ENCODE results near the gene TBX3. TPM values are rescaled to one million over a fixed set of nuclear protein-coding genes. Genes with fewer than 3 reads are reported as not detected.

Gene TBX3
- polyA plus RNA-seq, 1 donor from 2014 or later: not detected

- Histone ChIP-seq H3K79me2 (replicated peaks; ENCODE audit: insufficient read depth, low read length) (no peaks in the 10 kb centered on the region), H2AFZ (ENCODE audit: low read depth, low read length) (no peak overlapping the region), H3K9ac (ENCODE audit: low read length) (no peak overlapping the region), H3K36me3 (ENCODE audit: insufficient read depth, low read length) (no peaks in the 10 kb centered on the region), H3F3A (ENCODE audit: insufficient read depth, low read length, poor library complexity, severe bottlenecking) (no peaks in the 10 kb centered on the region), H3K4me2 (ENCODE audit: low read length) (no peak overlapping the region), H4K20me1 (ENCODE audit: insufficient read depth) (no peaks in the 10 kb centered on the region), H3K9me3 (ENCODE audit: low read length) (no peaks in the 10 kb centered on the region), H3K27ac (ENCODE audit: low read length) (no peak overlapping the region), H3K9me2 (ENCODE audit: insufficient read depth, low read length) (no peaks in the 10 kb centered on the region), H3K27me3 (ENCODE audit: insufficient read depth, low read depth, low read length) (peaks cover 100% of the 10 kb centered on the region), H3K4me3 (ENCODE audit: low read length) (no peak overlapping the region)
- TF ChIP-seq SMC3 (conservative IDR thresholded peaks at IDR 0.05; ENCODE audit: poor library complexity) (no peak), CTCF (IDR thresholded peaks at IDR 0.05; ENCODE audit: poor library complexity, severe bottlenecking) (no peak), MXI1 (conservative IDR thresholded peaks at IDR 0.05; ENCODE audit: poor library complexity, severe bottlenecking) (no peak), RAD21 (conservative IDR thresholded peaks at IDR 0.05) (no peak), TAF1 (IDR thresholded peaks at IDR 0.05; ENCODE audit: low read depth) (no peak), POLR2AphosphoS5 (IDR thresholded peaks at IDR 0.05) (peak; percentile 56), EP300 (conservative IDR thresholded peaks at IDR 0.05; ENCODE audit: poor library complexity, severe bottlenecking) (no peak), REST (IDR thresholded peaks at IDR 0.05; ENCODE audit: borderline replicate concordance) (no peak)
These were observed 12.7 kb upstream of the TBX3 start for GRCh38 chr12:114696443-114697242.

- no peak overlapping the region for H3K27ac ChIP-seq (ENCODE audit: low read length)
- H3K27me3 ChIP-seq (ENCODE audit: insufficient read depth, low read depth, low read length): peaks cover 100% of the 10 kb centered on the region
- H3K9ac ChIP-seq (ENCODE audit: low read length): no peak overlapping the region
- no peak overlapping the region for H3K4me3 ChIP-seq (ENCODE audit: low read length)
- H3K9me2 ChIP-seq (ENCODE audit: insufficient read depth, low read length): no peaks in the 10 kb centered on the region
- H4K20me1 ChIP-seq (ENCODE audit: insufficient read depth): no peaks in the 10 kb centered on the region
- no peaks in the 10 kb centered on the region for H3K36me3 ChIP-seq (ENCODE audit: insufficient read depth, low read length)
- no peak overlapping the region for H2AFZ ChIP-seq (ENCODE audit: low read depth, low read length)
- no peak overlapping the region for H3K4me2 ChIP-seq (ENCODE audit: low read length)
- H3K79me2 ChIP-seq (replicated peaks; ENCODE audit: insufficient read depth, low read length): no peaks in the 10 kb centered on the region
- no peaks in the 10 kb centered on the region for H3F3A ChIP-seq (ENCODE audit: insufficient read depth, low read length, poor library complexity, severe bottlenecking)
- TF ChIP-seq RAD21 (conservative IDR thresholded peaks at IDR 0.05): no peak
- no peak for TF ChIP-seq EP300 (conservative IDR thresholded peaks at IDR 0.05; ENCODE audit: poor library complexity, severe bottlenecking)
- TF ChIP-seq CTCF (IDR thresholded peaks at IDR 0.05; ENCODE audit: poor library complexity, severe bottlenecking): no peak
- TF ChIP-seq REST (IDR thresholded peaks at IDR 0.05; ENCODE audit: borderline replicate concordance): no peak
- no peak for TF ChIP-seq TAF1 (IDR thresholded peaks at IDR 0.05; ENCODE audit: low read depth)
- TF ChIP-seq MXI1 (conservative IDR thresholded peaks at IDR 0.05; ENCODE audit: poor library complexity, severe bottlenecking): no peak
- TF ChIP-seq SMC3 (conservative IDR thresholded peaks at IDR 0.05; ENCODE audit: poor library complexity): no peak
- TF ChIP-seq EZH2 (IDR thresholded peaks at IDR 0.05; ENCODE audit: borderline replicate concordance, insufficient read depth, low read length, poor library complexity, severe bottlenecking): no peak
- TF ChIP-seq POLR2AphosphoS5 (IDR thresholded peaks at IDR 0.05): no peak
- no peaks in the 10 kb centered on the region for H3K9me3 ChIP-seq (ENCODE audit: low read length)
These were observed 11.3 kb upstream of the TBX3 start for GRCh38 chr12:114695305-114695592.
